GM12878 (cell line): ENCODE measurements around the gene DRP2. TPM values are rescaled to one million over a fixed set of nuclear protein-coding genes. Genes with fewer than 3 reads are reported as not detected.
A peak's percentile ranks its signal among the peaks of the same experiment; 100 is the strongest.

Experiments
- ATF7 ChIP-seq: fragments of 450-650 bp; IDR thresholded peaks from 2 replicates; pipeline ENCODE4 v1.6.1; 2016; ENCODE audit warnings: low read depth, mild to moderate bottlenecking
- CREB1 ChIP-seq: IDR thresholded peaks from 2 replicates; pipeline ENCODE4 v1.6.1; 2012; ENCODE audit warnings: low read depth, mild to moderate bottlenecking, inconsistent platforms
- EP300 ChIP-seq, 2 experiments: fragments of 150-350 bp in 1 of 2; IDR thresholded peaks; 2 replicates each; pipeline ENCODE4 v1.6.1; 2011 to 2012; ENCODE audit warnings: low read depth in 2 of 2, low read length in 2 of 2, borderline replicate concordance in 1 of 2, improper control_type of control experiment in 1 of 2, inconsistent platforms in 1 of 2; ENCODE audit not compliant: control insufficient read depth in 1 of 2
- HDGF ChIP-seq: fragments of 450-650 bp; IDR thresholded peaks from 2 replicates; pipeline ENCODE4 v1.6.1; 2016; ENCODE audit warnings: antibody characterized with exemption
- POLR2AphosphoS2 ChIP-seq: IDR thresholded peaks from 2 replicates; pipeline ENCODE4 v1.6.1; 2011; ENCODE audit warnings: low read depth, mild to moderate bottlenecking, low read length, improper control_type of control experiment, moderate library complexity
- RAD21 ChIP-seq: IDR thresholded peaks from 2 replicates; pipeline ENCODE4 v1.6.1; 2011; ENCODE audit warnings: mild to moderate bottlenecking, low read depth, low read length, moderate library complexity; ENCODE audit not compliant: insufficient read depth
- RBBP5 ChIP-seq: fragments of 200-600 bp; sonication (generic); conservative IDR thresholded peaks from 2 replicates; pipeline ENCODE4 v1.6.1; 2016
- SPI1 ChIP-seq: IDR thresholded peaks from 2 replicates; pipeline ENCODE4 v1.6.1; 2011; ENCODE audit warnings: low read depth, mild to moderate bottlenecking, low read length, moderate library complexity, borderline replicate concordance; ENCODE audit not compliant: insufficient read depth
- ZNF622 ChIP-seq: fragments of 450-650 bp; IDR thresholded peaks from 2 replicates; pipeline ENCODE4 v1.6.1; 2017; ENCODE audit warnings: mild to moderate bottlenecking, inconsistent platforms
- polyA plus RNA-seq, 11 experiments: library from polyadenylated mRNA; depleted of rRNA in 4 of 11; unstranded in 6 of 11; stranded (reverse) in 5 of 11; fragments of >200 nt; fragmentation: Nextera tagmentation in 4 of 11; fragmentation: Illumina TruSeq in 1 of 11; extraction: Ambion mirVana in 4 of 11; extraction: Trizol in 1 of 11; gene quantifications; 1 replicate in 1 of 11; 2 replicates in 10 of 11; pipeline versions ENCODE4 v1.2.1 to v1.2.3, GENCODE V29; 2011 to 2016; ENCODE audit warnings: inconsistent platforms in 2 of 11, missing spikeins in 2 of 11, low read depth in 1 of 11
- total RNA-seq, 4 experiments: library from RNA; depleted of rRNA in 3 of 4; stranded (reverse); fragments of >200 nt in 3 of 4; fragmentation: Illumina TruSeq in 1 of 4; extraction: Trizol in 1 of 4; gene quantifications; 2 replicates each; pipeline versions ENCODE4 v1.2.1 to v1.2.3, GENCODE V29; 2013 to 2021
- TF ChIP-seq, protein P1 (sequence below), 3 experiments: IDR thresholded peaks in 2 of 3; conservative IDR thresholded peaks in 1 of 3; 2 replicates each; pipeline ENCODE4 v1.5.1; 2011; ENCODE audit warnings: low read depth in 3 of 3, low read length in 3 of 3, mild to moderate bottlenecking in 3 of 3, control low read depth in 2 of 3, moderate library complexity in 2 of 3, inconsistent platforms in 1 of 3, mixed read lengths in 1 of 3; ENCODE audit not compliant: control insufficient read depth in 2 of 3, insufficient read depth in 1 of 3; ENCODE audit errors: extremely low read depth in 1 of 3
- TF ChIP-seq, protein P2 (sequence below): fragments of 150-350 bp; IDR thresholded peaks from 2 replicates; pipeline ENCODE4 v1.6.1; 2016; ENCODE audit warnings: low read depth, low read length
- TF ChIP-seq, protein P3 (sequence below): fragments of 450-650 bp; IDR thresholded peaks from 2 replicates; pipeline ENCODE4 v1.6.1; 2017; ENCODE audit warnings: mild to moderate bottlenecking, low read depth, inconsistent platforms; ENCODE audit not compliant: poor library complexity, severe bottlenecking

The DRP2 gene
- total and polyA plus RNA-seq, 10 of the 15 experiments (the other 5 are each of a cell fraction or from before 2014, with no cell fraction given) = 0.02 to 0.37 (median 0.15) TPM; not detected in 1

DNA sequence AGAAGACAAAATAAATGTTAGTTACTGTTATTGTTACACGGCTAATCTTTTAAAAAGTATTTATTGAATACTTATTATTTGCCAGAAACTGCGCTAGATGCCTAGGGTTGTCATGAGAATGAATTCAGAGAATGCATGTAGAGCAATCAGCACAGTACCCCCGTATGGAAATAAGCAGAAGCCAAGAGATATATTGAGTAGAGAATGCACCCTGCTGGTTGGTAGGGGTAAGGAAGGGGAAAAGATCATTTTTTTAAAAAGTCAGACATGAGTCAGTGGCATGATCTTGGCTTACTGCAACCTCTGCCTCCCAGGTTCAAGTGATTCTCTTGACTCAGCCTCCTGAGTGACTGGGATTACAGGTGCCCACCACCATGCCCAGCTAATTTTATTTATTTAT is 13.1 kb upstream of the DRP2 start (continued):
- TF ChIP-seq POLR2AphosphoS2 (no peak), RAD21 (peak; percentile 69), EP300 (IDR thresholded peaks at IDR 0.05; ENCODE audit: borderline replicate concordance in 1 of 2, control insufficient read depth in 1 of 2, low read depth in 2 of 2, low read length in 2 of 2) (no peak), SPI1 (no peak), RBBP5 (no peak), HDGF (no peak), CREB1 (no peak), ZNF622 (no peak), ATF7 (no peak)
- TF ChIP-seq, protein P1, sequence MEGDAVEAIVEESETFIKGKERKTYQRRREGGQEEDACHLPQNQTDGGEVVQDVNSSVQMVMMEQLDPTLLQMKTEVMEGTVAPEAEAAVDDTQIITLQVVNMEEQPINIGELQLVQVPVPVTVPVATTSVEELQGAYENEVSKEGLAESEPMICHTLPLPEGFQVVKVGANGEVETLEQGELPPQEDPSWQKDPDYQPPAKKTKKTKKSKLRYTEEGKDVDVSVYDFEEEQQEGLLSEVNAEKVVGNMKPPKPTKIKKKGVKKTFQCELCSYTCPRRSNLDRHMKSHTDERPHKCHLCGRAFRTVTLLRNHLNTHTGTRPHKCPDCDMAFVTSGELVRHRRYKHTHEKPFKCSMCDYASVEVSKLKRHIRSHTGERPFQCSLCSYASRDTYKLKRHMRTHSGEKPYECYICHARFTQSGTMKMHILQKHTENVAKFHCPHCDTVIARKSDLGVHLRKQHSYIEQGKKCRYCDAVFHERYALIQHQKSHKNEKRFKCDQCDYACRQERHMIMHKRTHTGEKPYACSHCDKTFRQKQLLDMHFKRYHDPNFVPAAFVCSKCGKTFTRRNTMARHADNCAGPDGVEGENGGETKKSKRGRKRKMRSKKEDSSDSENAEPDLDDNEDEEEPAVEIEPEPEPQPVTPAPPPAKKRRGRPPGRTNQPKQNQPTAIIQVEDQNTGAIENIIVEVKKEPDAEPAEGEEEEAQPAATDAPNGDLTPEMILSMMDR (IDR thresholded peaks at IDR 0.05 in 2 of 3, conservative IDR thresholded peaks at IDR 0.05 in 1 of 3; ENCODE audit: control insufficient read depth in 2 of 3, extremely low read depth in 1 of 3, insufficient read depth in 1 of 3, low read depth in 3 of 3, low read length in 3 of 3) = peak; percentile 41 to 55 (median 46); a peak in 5 of 6 replicates
- TF ChIP-seq, protein P2, sequence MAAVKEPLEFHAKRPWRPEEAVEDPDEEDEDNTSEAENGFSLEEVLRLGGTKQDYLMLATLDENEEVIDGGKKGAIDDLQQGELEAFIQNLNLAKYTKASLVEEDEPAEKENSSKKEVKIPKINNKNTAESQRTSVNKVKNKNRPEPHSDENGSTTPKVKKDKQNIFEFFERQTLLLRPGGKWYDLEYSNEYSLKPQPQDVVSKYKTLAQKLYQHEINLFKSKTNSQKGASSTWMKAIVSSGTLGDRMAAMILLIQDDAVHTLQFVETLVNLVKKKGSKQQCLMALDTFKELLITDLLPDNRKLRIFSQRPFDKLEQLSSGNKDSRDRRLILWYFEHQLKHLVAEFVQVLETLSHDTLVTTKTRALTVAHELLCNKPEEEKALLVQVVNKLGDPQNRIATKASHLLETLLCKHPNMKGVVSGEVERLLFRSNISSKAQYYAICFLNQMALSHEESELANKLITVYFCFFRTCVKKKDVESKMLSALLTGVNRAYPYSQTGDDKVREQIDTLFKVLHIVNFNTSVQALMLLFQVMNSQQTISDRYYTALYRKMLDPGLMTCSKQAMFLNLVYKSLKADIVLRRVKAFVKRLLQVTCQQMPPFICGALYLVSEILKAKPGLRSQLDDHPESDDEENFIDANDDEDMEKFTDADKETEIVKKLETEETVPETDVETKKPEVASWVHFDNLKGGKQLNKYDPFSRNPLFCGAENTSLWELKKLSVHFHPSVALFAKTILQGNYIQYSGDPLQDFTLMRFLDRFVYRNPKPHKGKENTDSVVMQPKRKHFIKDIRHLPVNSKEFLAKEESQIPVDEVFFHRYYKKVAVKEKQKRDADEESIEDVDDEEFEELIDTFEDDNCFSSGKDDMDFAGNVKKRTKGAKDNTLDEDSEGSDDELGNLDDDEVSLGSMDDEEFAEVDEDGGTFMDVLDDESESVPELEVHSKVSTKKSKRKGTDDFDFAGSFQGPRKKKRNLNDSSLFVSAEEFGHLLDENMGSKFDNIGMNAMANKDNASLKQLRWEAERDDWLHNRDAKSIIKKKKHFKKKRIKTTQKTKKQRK = no peak
- TF ChIP-seq, protein P3, sequence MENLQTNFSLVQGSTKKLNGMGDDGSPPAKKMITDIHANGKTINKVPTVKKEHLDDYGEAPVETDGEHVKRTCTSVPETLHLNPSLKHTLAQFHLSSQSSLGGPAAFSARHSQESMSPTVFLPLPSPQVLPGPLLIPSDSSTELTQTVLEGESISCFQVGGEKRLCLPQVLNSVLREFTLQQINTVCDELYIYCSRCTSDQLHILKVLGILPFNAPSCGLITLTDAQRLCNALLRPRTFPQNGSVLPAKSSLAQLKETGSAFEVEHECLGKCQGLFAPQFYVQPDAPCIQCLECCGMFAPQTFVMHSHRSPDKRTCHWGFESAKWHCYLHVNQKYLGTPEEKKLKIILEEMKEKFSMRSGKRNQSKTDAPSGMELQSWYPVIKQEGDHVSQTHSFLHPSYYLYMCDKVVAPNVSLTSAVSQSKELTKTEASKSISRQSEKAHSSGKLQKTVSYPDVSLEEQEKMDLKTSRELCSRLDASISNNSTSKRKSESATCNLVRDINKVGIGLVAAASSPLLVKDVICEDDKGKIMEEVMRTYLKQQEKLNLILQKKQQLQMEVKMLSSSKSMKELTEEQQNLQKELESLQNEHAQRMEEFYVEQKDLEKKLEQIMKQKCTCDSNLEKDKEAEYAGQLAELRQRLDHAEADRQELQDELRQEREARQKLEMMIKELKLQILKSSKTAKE = no peak
